Measurements from ENCODE around the gene CSF2. TPM values are rescaled to one million over a fixed set of nuclear protein-coding genes. Genes with fewer than 3 reads are reported as not detected.
A peak's percentile ranks its signal among the peaks of the same experiment; 100 is the strongest.

Gene CSF2
- total RNA-seq, 2 experiments from 2014 or later, result not detected

DNA sequence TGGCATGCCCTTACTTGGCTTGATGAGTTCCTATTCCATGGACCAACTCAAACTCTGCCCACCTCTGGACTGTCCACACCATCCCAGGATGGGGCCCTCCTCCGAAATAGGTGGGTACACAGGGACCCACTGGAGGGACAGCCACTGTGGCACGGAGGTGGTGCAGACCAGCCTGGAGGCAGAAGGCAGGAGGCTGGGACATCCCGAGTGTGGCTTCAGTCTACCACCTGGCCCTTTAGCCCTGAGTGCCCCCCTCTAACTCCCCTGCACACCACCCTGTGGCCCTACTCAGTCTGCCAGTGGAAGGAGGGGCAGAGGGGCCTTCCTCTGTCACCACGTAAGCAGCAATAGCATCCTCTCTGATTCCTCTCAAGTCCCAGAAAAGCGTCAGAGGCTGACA is 9.4 kb upstream of the CSF2 start:
- no peaks in the 10 kb centered on the region for H3K27me3 ChIP-seq (ENCODE audit: control insufficient read depth in 1 of 2, insufficient read depth in 2 of 2, low read length in 2 of 2)
- ChIA-PET POLR2A (interaction anchor here (0.6 to 1.3 kb wide), 2 partner anchors 39 to 70 kb away, joined by 3 to 4 read pairs; no protein-coding TSS in a partner anchor), CTCF (interaction anchor here (1.2 to 1.8 kb wide), 3 partner anchors 33 to 476 kb away, joined by 5 to 18 read pairs (median 6); no protein-coding TSS in a partner anchor)
- intact Hi-C loops (cut with DNase I, micrococcal nuclease), result loop anchor here (1.0 to 10.0 kb wide), 5 partner anchors 39 to 441 kb away; no protein-coding TSS in a partner anchor
- peaks cover 36% of the 10 kb centered on the region for H3K4me1 ChIP-seq (ENCODE audit: insufficient read depth, low read length)
- Mint-ChIP-seq H3K36me3 (ENCODE audit: low read depth) (no peaks in the 10 kb centered on the region), H3K4me1 (ENCODE audit: low read depth) (peaks cover 17% of the 10 kb centered on the region), H3K27me3 (no peaks in the 10 kb centered on the region), H3K9me3 (no peaks in the 10 kb centered on the region), H3K4me3 (no peak overlapping the region), H3K27ac (no peak overlapping the region)
- no peak for ATAC-seq (ENCODE audit: poor library complexity)
- H3K36me3 ChIP-seq (ENCODE audit: insufficient read depth, low read length), result no peaks in the 10 kb centered on the region
- no peak overlapping the region for H3K4me3 ChIP-seq (ENCODE audit: low read length)
- H3K27ac ChIP-seq (ENCODE audit: low read depth in 1 of 2, low read length in 2 of 2), result no peak overlapping the region
- TF ChIP-seq, protein P1, sequence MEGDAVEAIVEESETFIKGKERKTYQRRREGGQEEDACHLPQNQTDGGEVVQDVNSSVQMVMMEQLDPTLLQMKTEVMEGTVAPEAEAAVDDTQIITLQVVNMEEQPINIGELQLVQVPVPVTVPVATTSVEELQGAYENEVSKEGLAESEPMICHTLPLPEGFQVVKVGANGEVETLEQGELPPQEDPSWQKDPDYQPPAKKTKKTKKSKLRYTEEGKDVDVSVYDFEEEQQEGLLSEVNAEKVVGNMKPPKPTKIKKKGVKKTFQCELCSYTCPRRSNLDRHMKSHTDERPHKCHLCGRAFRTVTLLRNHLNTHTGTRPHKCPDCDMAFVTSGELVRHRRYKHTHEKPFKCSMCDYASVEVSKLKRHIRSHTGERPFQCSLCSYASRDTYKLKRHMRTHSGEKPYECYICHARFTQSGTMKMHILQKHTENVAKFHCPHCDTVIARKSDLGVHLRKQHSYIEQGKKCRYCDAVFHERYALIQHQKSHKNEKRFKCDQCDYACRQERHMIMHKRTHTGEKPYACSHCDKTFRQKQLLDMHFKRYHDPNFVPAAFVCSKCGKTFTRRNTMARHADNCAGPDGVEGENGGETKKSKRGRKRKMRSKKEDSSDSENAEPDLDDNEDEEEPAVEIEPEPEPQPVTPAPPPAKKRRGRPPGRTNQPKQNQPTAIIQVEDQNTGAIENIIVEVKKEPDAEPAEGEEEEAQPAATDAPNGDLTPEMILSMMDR (IDR thresholded peaks at IDR 0.05), result no peak
- no peaks in the 10 kb centered on the region for H3K9me3 ChIP-seq (ENCODE audit: control insufficient read depth in 1 of 2, insufficient read depth in 1 of 2, low read length in 2 of 2)
- DNase-seq, result no peak

DNA sequence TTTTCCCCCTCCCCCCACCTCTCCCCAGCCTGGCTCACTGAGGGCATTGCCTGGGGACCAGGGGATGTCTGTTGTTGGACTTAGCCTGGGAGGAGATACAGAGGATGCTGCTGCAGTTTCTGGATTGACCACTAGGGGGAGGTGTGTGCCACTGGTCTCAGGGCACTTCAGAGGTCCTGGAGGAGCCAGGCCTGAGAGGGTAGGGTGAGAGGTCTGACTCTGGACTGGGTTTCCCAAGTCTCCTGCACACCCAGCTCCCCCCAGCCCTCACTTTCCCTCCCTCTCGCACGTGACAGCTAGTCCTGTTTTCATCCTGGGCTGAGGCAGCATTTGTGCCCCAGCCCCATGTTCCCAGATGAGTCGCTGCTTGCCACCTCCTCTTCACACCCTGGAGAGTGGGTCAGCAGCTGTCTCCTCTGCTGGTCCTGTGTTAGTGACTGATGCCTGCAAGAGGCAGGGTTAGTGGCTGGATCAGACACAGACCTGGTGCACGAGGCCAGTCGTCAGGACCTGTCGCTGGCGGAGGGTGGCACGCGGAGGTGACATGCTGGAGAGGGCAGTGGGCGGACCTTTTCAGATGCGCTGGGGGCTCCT is 8.8 kb upstream of the CSF2 start:
- ChIA-PET CTCF (interaction anchor here (0.6 to 1.3 kb wide), 2 partner anchors 35 to 165 kb away, joined by 3 to 4 read pairs; no protein-coding TSS in a partner anchor), POLR2A (interaction anchor here (1.3 kb wide), 1 partner anchor 69 kb away, joined by 4 read pairs; no protein-coding TSS in a partner anchor)
- Mint-ChIP-seq H3K4me1 (ENCODE audit: low read depth) (peaks cover 15% of the 10 kb centered on the region), H3K9me3 (no peaks in the 10 kb centered on the region), H3K27ac (no peak overlapping the region), H3K4me3 (no peak overlapping the region), H3K27me3 (no peaks in the 10 kb centered on the region), H3K36me3 (ENCODE audit: low read depth) (no peaks in the 10 kb centered on the region)
- ATAC-seq (ENCODE audit: poor library complexity), result peak; percentile 75
- intact Hi-C loops (cut with DNase I, micrococcal nuclease), result loop anchor here (1.0 to 10.0 kb wide), 5 partner anchors 38 to 440 kb away; no protein-coding TSS in a partner anchor
- no peaks in the 10 kb centered on the region for H3K9me3 ChIP-seq (ENCODE audit: control insufficient read depth in 1 of 2, insufficient read depth in 1 of 2, low read length in 2 of 2)
- TF ChIP-seq, protein P1 (IDR thresholded peaks at IDR 0.05), result peak; percentile 82
- H3K4me1 ChIP-seq (ENCODE audit: insufficient read depth, low read length), result peaks cover 29% of the 10 kb centered on the region
- DNase-seq, result peak; percentile 57 to 86 (median 72)
- no peaks in the 10 kb centered on the region for H3K27me3 ChIP-seq (ENCODE audit: control insufficient read depth in 1 of 2, insufficient read depth in 2 of 2, low read length in 2 of 2)
- H3K4me3 ChIP-seq (ENCODE audit: low read length), result no peak overlapping the region
- H3K27ac ChIP-seq (ENCODE audit: low read depth in 1 of 2, low read length in 2 of 2), result no peak overlapping the region
- no peaks in the 10 kb centered on the region for H3K36me3 ChIP-seq (ENCODE audit: insufficient read depth, low read length)

DNA sequence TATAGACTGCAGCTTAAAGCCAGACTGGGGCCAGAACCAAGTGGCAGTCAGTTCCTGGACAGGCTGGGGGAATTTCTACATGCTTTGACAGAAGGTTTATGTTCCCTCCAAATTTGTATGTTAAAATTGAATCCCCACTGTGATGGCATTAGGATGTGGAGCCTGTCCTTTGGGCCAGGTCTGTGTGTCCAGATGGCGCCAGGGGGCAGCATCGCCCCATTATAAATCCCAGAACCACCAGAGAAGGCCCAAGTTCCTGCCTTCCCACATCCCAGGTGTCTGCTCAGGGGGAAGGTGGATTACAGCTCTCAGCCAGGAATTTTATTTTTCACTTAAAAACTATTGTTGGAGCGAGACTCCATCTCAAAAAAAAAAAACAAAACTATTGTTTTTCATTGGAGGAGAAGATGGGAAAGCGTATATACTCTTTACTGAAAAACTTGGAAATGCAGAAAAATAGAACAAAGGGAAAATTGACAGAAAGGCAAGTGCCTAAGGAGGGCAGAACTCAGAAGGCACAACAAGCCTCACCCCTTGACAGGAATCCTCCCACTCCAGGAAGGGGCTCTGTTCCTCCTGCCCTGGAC is 8.1 kb upstream of the CSF2 start:
- H3K27me3 Mint-ChIP-seq, result no peaks in the 10 kb centered on the region
- H3K4me3 ChIP-seq (ENCODE audit: low read length), result no peak overlapping the region
- H3K9me3 ChIP-seq (ENCODE audit: control insufficient read depth in 1 of 2, insufficient read depth in 1 of 2, low read length in 2 of 2), result no peaks in the 10 kb centered on the region
- TF ChIP-seq, protein P1 (IDR thresholded peaks at IDR 0.05), result peak; percentile 7
- CTCF ChIA-PET, result interaction anchor here (0.6 to 1.3 kb wide), 3 partner anchors 35 to 166 kb away, joined by 3 to 5 read pairs (median 4); no protein-coding TSS in a partner anchor
- no peaks in the 10 kb centered on the region for H3K27me3 ChIP-seq (ENCODE audit: control insufficient read depth in 1 of 2, insufficient read depth in 2 of 2, low read length in 2 of 2)
- no peak overlapping the region for H3K27ac ChIP-seq (ENCODE audit: low read depth in 1 of 2, low read length in 2 of 2)
- no peak for ATAC-seq (ENCODE audit: poor library complexity)
- no peaks in the 10 kb centered on the region for H3K36me3 ChIP-seq (ENCODE audit: insufficient read depth, low read length)
- POLR2A ChIA-PET, result interaction anchor here (1.3 kb wide), 1 partner anchor 69 kb away, joined by 4 read pairs; no protein-coding TSS in a partner anchor
- peaks cover 23% of the 10 kb centered on the region for H3K4me1 ChIP-seq (ENCODE audit: insufficient read depth, low read length)
- H3K27ac Mint-ChIP-seq, result no peak overlapping the region
- H3K9me3 Mint-ChIP-seq, result no peaks in the 10 kb centered on the region
- DNase-seq, result peak in 10 of 14 experiments; percentile 21 to 72 (median 46)
- no peaks in the 10 kb centered on the region for H3K36me3 Mint-ChIP-seq (ENCODE audit: low read depth)
- H3K4me3 Mint-ChIP-seq, result no peak overlapping the region
- peaks cover 15% of the 10 kb centered on the region for H3K4me1 Mint-ChIP-seq (ENCODE audit: low read depth)
- intact Hi-C loops (cut with DNase I, micrococcal nuclease), result loop anchor here (1.0 to 10.0 kb wide), 4 partner anchors 37 to 439 kb away; no protein-coding TSS in a partner anchor

Measured in CD4-positive, alpha-beta T cell (primary cell).